Muscle of leg (tissue), 11 donors: ENCODE results near the gene ATRN. TPM values are rescaled to one million over a fixed set of nuclear protein-coding genes. Genes with fewer than 3 reads are reported as not detected.

Experiments used
- DNase-seq: peaks from one replicate; pipeline ENCODE4 v3.0.0; 2013
- H3K27ac ChIP-seq: one replicate; pipeline ENCODE4 v1.5.1; 2013; ENCODE audit warnings: mild to moderate bottlenecking, low read length, control low read depth
- H3K27me3 ChIP-seq: one replicate; pipeline ENCODE4 v1.6.1; 2013; ENCODE audit warnings: low read length; ENCODE audit not compliant: control insufficient read depth, insufficient read depth
- H3K36me3 ChIP-seq: one replicate; pipeline ENCODE4 v1.6.1; 2013; ENCODE audit warnings: low read length; ENCODE audit not compliant: control insufficient read depth, insufficient read depth
- H3K4me1 ChIP-seq: one replicate; pipeline ENCODE4 v1.6.1; 2013; ENCODE audit warnings: low read length; ENCODE audit not compliant: control insufficient read depth, insufficient read depth
- H3K4me3 ChIP-seq: one replicate; pipeline ENCODE4 v1.5.1; 2013; ENCODE audit warnings: low read length, control low read depth
- H3K9me3 ChIP-seq: replicated peaks from 2 replicates; pipeline ENCODE4 v1.6.1; 2013; ENCODE audit warnings: low read depth, low read length; ENCODE audit not compliant: control insufficient read depth
- WGBS: methylation state at CpG from one replicate; pipeline ENCODE4 v1.1.5; 2013; ENCODE audit warnings: missing lambda C conversion rate; ENCODE audit not compliant: insufficient coverage; 5-methylcytosine and 5-hydroxymethylcytosine counted together
- polyA plus RNA-seq, 8 donors: library from polyadenylated mRNA; unstranded; fragments of 120-200 nt; gene quantifications; one replicate each; pipeline versions ENCODE4 v1.2.1 to v1.2.3, GENCODE V29; 2013; ENCODE audit warnings: inconsistent platforms in 1 of 8, low replicate concordance in 1 of 8; ENCODE audit not compliant: insufficient read length in 8 of 8, insufficient read depth in 1 of 8
- total RNA-seq: library from RNA; stranded (reverse); fragments of 120-200 nt; gene quantifications from one replicate; pipeline ENCODE4 v1.2.4, GENCODE V29; 2013

Gene ATRN
- total and polyA plus RNA-seq, 9 donors = 19.6 to 32.1 (median 24.4) TPM

- Histone ChIP-seq H3K27ac (no peak overlapping the region), H3K9me3 (no peaks in the 10 kb centered on the region), H3K4me1 (no peaks in the 10 kb centered on the region), H3K27me3 (no peaks in the 10 kb centered on the region), H3K36me3 (peaks cover 24% of the 10 kb centered on the region), H3K4me3 (no peak overlapping the region)
- DNase-seq = no peak
- WGBS = no CpG with 5 or more reads among the region's 5 CpGs
These were observed 160.7 kb downstream of the ATRN start for GRCh38 chr20:3631534-3631933.

GRCh38 chr20:3632311-3633004, 161.6 kb downstream of the ATRN start:
- H3K36me3 ChIP-seq = peaks cover 23% of the 10 kb centered on the region
- no peaks in the 10 kb centered on the region for H3K4me1 ChIP-seq
- no peak for DNase-seq
- H3K27ac ChIP-seq = no peak overlapping the region
- H3K4me3 ChIP-seq = no peak overlapping the region
- WGBS = 80% methylated on average over 5 of the region's 7 CpGs
- no peaks in the 10 kb centered on the region for H3K9me3 ChIP-seq
- H3K27me3 ChIP-seq = no peaks in the 10 kb centered on the region

GRCh38 chr20:3633913-3634478, 163.2 kb downstream of the ATRN start:
- Histone ChIP-seq H3K9me3 (no peaks in the 10 kb centered on the region), H3K4me3 (no peak overlapping the region), H3K27ac (no peak overlapping the region), H3K27me3 (no peaks in the 10 kb centered on the region), H3K4me1 (no peaks in the 10 kb centered on the region), H3K36me3 (peaks cover 16% of the 10 kb centered on the region)
- whole genome bisulfite sequencing = 38% methylated on average over 3 of the region's 6 CpGs
- no peak for DNase-seq

GRCh38 chr20:3635346-3635745, 164.5 kb downstream of the ATRN start:
- H3K27me3 ChIP-seq = no peaks in the 10 kb centered on the region
- H3K4me1 ChIP-seq = no peaks in the 10 kb centered on the region
- no peaks in the 10 kb centered on the region for H3K9me3 ChIP-seq
- WGBS = no CpG with 5 or more reads among the region's 1 CpG
- H3K36me3 ChIP-seq = peaks cover 11% of the 10 kb centered on the region
- no peak for DNase-seq
- no peak overlapping the region for H3K4me3 ChIP-seq
- H3K27ac ChIP-seq = no peak overlapping the region

GRCh38 chr20:3640259-3640658, 169.4 kb downstream of the ATRN start:
- no CpG with 5 or more reads among the region's 3 CpGs for WGBS
- Histone ChIP-seq H3K9me3 (no peaks in the 10 kb centered on the region), H3K36me3 (peaks cover 26% of the 10 kb centered on the region), H3K27ac (no peak overlapping the region), H3K27me3 (no peaks in the 10 kb centered on the region), H3K4me3 (no peak overlapping the region), H3K4me1 (no peaks in the 10 kb centered on the region)
- DNase-seq = no peak

GRCh38 chr20:3645309-3646066, 174.7 kb downstream of the ATRN start:
- no peaks in the 10 kb centered on the region for H3K4me1 ChIP-seq
- no peaks in the 10 kb centered on the region for H3K27me3 ChIP-seq
- no peak for DNase-seq
- H3K9me3 ChIP-seq = no peaks in the 10 kb centered on the region
- WGBS = 95% methylated on average over 10 of the region's 20 CpGs
- H3K27ac ChIP-seq = no peak overlapping the region
- peaks cover 48% of the 10 kb centered on the region for H3K36me3 ChIP-seq
- no peak overlapping the region for H3K4me3 ChIP-seq

- WGBS = 100% methylated on average over 1 of the region's 5 CpGs
- Histone ChIP-seq H3K9me3 (no peaks in the 10 kb centered on the region), H3K27me3 (no peaks in the 10 kb centered on the region), H3K36me3 (peaks cover 43% of the 10 kb centered on the region), H3K4me3 (no peak overlapping the region), H3K27ac (no peak overlapping the region), H3K4me1 (no peaks in the 10 kb centered on the region)
- DNase-seq = no peak
These were observed 175.2 kb downstream of the ATRN start for GRCh38 chr20:3646067-3646440.

- WGBS = 70% methylated on average over 6 of the region's 13 CpGs
- Histone ChIP-seq H3K4me1 (peaks cover 2% of the 10 kb centered on the region), H3K36me3 (peaks cover 42% of the 10 kb centered on the region), H3K27me3 (no peaks in the 10 kb centered on the region), H3K27ac (no peak overlapping the region), H3K9me3 (no peaks in the 10 kb centered on the region), H3K4me3 (no peak overlapping the region)
- DNase-seq = no peak
These were observed 175.8 kb downstream of the ATRN start for GRCh38 chr20:3646651-3647050.

- H3K4me3 ChIP-seq = no peak overlapping the region
- H3K9me3 ChIP-seq = no peaks in the 10 kb centered on the region
- peaks cover 10% of the 10 kb centered on the region for H3K4me1 ChIP-seq
- H3K36me3 ChIP-seq = peaks cover 38% of the 10 kb centered on the region
- DNase-seq = no peak
- no peaks in the 10 kb centered on the region for H3K27me3 ChIP-seq
- no peak overlapping the region for H3K27ac ChIP-seq
These were observed 176.7 kb downstream of the ATRN start for GRCh38 chr20:3647473-3647872.

GRCh38 chr20:3648951-3649350, 178.1 kb downstream of the ATRN start:
- Histone ChIP-seq H3K36me3 (peaks cover 31% of the 10 kb centered on the region), H3K27me3 (no peaks in the 10 kb centered on the region), H3K4me1 (peaks cover 14% of the 10 kb centered on the region), H3K9me3 (no peaks in the 10 kb centered on the region), H3K27ac (no peak overlapping the region), H3K4me3 (no peak overlapping the region)
- no peak for DNase-seq
- WGBS = 69% methylated on average over 3 of the region's 9 CpGs
